Hepatocyte (in vitro differentiated cells): ENCODE results near the gene DHPS.

Source experiments
- EZH2 ChIP-seq: fragments of 200-600 bp; sonication (generic); IDR thresholded peaks from 2 replicates; pipeline ENCODE4 v1.6.1; 2016; ENCODE audit warnings: antibody characterized with exemption, mild to moderate bottlenecking, borderline replicate concordance
- EZH2phosphoT487 ChIP-seq: fragments of 200-600 bp; sonication (generic); IDR thresholded peaks from one replicate; pipeline ENCODE4 v1.6.1; 2018; ENCODE audit warnings: antibody characterized with exemption, mild to moderate bottlenecking, low read depth, moderate library complexity; ENCODE audit not compliant: unreplicated experiment, severe bottlenecking
- TF ChIP-seq, protein P1 (sequence below): fragments of 200-600 bp; sonication (generic); IDR thresholded peaks from 2 replicates; pipeline ENCODE4 v1.5.1; 2016; ENCODE audit warnings: antibody characterized with exemption, mild to moderate bottlenecking; ENCODE audit not compliant: poor library complexity

DNA sequence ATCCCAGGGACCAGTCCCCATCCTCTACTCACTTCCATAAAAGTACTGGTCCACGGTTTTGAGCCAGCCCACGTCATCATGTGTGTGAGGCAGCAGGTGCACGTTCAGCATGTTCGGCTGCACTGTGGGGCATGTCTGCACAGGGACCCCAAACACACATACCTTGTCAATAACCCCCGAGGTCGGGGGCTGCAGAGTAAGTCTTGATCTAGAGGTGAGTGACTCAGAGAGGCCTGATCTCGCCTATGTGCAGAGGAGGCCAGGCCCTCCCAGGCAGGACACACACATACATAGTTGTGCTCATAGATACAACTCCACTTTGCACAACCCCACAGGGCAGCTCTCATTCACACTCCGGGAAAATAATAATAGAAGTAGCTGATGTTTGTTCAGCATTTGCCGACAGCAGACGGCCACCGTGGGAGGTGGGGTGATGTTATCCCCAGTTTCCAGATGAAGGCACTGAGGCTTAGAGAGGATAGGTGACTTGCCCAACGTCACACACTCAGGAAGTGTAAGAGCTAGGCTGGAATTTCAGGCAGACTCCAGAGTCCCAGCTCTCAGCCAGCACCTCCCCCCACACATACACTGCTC, 15.9 kb downstream of the DHPS start:
- TF ChIP-seq EZH2, result no peak
- TF ChIP-seq EZH2phosphoT487, result no peak
- TF ChIP-seq, protein P1, sequence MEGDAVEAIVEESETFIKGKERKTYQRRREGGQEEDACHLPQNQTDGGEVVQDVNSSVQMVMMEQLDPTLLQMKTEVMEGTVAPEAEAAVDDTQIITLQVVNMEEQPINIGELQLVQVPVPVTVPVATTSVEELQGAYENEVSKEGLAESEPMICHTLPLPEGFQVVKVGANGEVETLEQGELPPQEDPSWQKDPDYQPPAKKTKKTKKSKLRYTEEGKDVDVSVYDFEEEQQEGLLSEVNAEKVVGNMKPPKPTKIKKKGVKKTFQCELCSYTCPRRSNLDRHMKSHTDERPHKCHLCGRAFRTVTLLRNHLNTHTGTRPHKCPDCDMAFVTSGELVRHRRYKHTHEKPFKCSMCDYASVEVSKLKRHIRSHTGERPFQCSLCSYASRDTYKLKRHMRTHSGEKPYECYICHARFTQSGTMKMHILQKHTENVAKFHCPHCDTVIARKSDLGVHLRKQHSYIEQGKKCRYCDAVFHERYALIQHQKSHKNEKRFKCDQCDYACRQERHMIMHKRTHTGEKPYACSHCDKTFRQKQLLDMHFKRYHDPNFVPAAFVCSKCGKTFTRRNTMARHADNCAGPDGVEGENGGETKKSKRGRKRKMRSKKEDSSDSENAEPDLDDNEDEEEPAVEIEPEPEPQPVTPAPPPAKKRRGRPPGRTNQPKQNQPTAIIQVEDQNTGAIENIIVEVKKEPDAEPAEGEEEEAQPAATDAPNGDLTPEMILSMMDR, result no peak
